GM23338 (cell line): ENCODE results near the gene RAB27B. TPM values are rescaled to one million over a fixed set of nuclear protein-coding genes. Genes with fewer than 3 reads are reported as not detected.

ENCODE experiments used
- ATAC-seq: fragments of 200-7000 bp; cut with Tn5 transposase; 3 replicates; pipeline ENCODE4 v1.9.1; 2020
- DNase-seq: peaks from one replicate; pipeline ENCODE4 v3.0.0-alpha.2; 2015; ENCODE audit warnings: low spot score
- H2AFZ ChIP-seq: fragments of 200-600 bp; sonication (generic); 2 replicates; pipeline ENCODE4 v1.8.0; 2016; ENCODE audit warnings: antibody characterized with exemption, mild to moderate bottlenecking, moderate library complexity
- H3F3A ChIP-seq: fragments of 200-600 bp; sonication (generic); replicated peaks from 2 replicates; pipeline ENCODE4 v1.8.0; 2017; ENCODE audit warnings: antibody characterized with exemption, mixed run types, low read depth
- H3K27ac ChIP-seq: fragments of 200-600 bp; sonication (generic); 2 replicates; pipeline ENCODE4 v1.6.1; 2016; ENCODE audit warnings: low read depth
- H3K27me3 ChIP-seq: fragments of 200-600 bp; sonication (generic); 2 replicates; pipeline ENCODE4 v1.8.0; 2016; ENCODE audit warnings: mild to moderate bottlenecking, mixed run types, moderate library complexity; ENCODE audit not compliant: insufficient read depth
- H3K36me3 ChIP-seq: fragments of 200-600 bp; sonication (generic); 2 replicates; pipeline ENCODE4 v1.8.0; 2016; ENCODE audit warnings: mild to moderate bottlenecking; ENCODE audit not compliant: insufficient read depth
- H3K4me1 ChIP-seq: fragments of 200-600 bp; sonication (generic); 2 replicates; pipeline ENCODE4 v1.8.0; 2016; ENCODE audit warnings: mild to moderate bottlenecking, moderate library complexity; ENCODE audit not compliant: insufficient read depth
- H3K4me2 ChIP-seq: fragments of 200-600 bp; sonication (generic); 2 replicates; pipeline ENCODE4 v1.7.1; 2017; ENCODE audit warnings: mixed run types
- H3K4me3 ChIP-seq: fragments of 200-600 bp; sonication (generic); 2 replicates; pipeline ENCODE4 v1.6.1; 2016; ENCODE audit warnings: mixed run types
- H3K79me2 ChIP-seq: fragments of 200-600 bp; sonication (generic); replicated peaks from 2 replicates; pipeline ENCODE4 v1.8.0; 2017; ENCODE audit warnings: mild to moderate bottlenecking; ENCODE audit not compliant: insufficient read depth
- H3K9me2 ChIP-seq: fragments of 200-600 bp; sonication (generic); 2 replicates; pipeline ENCODE4 v1.8.0; 2017; ENCODE audit not compliant: insufficient read depth
- H4K20me1 ChIP-seq: fragments of 200-600 bp; sonication (generic); replicated peaks from 2 replicates; pipeline ENCODE4 v1.8.0; 2017; ENCODE audit warnings: mild to moderate bottlenecking; ENCODE audit not compliant: insufficient read depth
- H3K27ac Mint-ChIP-seq: 2 replicates; pipeline ENCODE4 v1.8.0; 2020; ENCODE audit warnings: inconsistent platforms, mild to moderate bottlenecking, moderate library complexity, mixed read lengths
- H3K27me3 Mint-ChIP-seq: 3 replicates; pipeline ENCODE4 v1.8.0; 2022; ENCODE audit warnings: low read depth, mild to moderate bottlenecking, moderate library complexity, mixed read lengths, inconsistent platforms; ENCODE audit not compliant: insufficient read depth, poor library complexity
- H3K36me3 Mint-ChIP-seq: 3 replicates; pipeline ENCODE4 v1.8.0; 2021; ENCODE audit warnings: low read depth, mild to moderate bottlenecking, inconsistent platforms, moderate library complexity, mixed read lengths
- H3K4me1 Mint-ChIP-seq: 3 replicates; pipeline ENCODE4 v1.8.0; 2020; ENCODE audit warnings: mild to moderate bottlenecking, inconsistent platforms, mixed read lengths
- H3K4me3 Mint-ChIP-seq: 3 replicates; pipeline ENCODE4 v1.8.0; 2021; ENCODE audit warnings: moderate library complexity, mild to moderate bottlenecking, inconsistent platforms, mixed read lengths
- H3K9me3 Mint-ChIP-seq: 3 replicates; pipeline ENCODE4 v1.8.0; 2020; ENCODE audit warnings: moderate library complexity, mild to moderate bottlenecking, inconsistent platforms, mixed read lengths
- CREB1 ChIP-seq: fragments of 250-450 bp; sonication (Bioruptor Pico); IDR thresholded peaks from 2 replicates; pipeline ENCODE4 v1.5.0; 2020; ENCODE audit warnings: low read depth, mild to moderate bottlenecking, moderate library complexity
- EZH2 ChIP-seq: fragments of 200-600 bp; sonication (generic); IDR thresholded peaks from one replicate; pipeline ENCODE4 v1.8.0; 2017; ENCODE audit warnings: antibody characterized with exemption, mild to moderate bottlenecking, low read depth; ENCODE audit not compliant: unreplicated experiment
- EZH2phosphoT487 ChIP-seq: fragments of 200-600 bp; sonication (generic); IDR thresholded peaks from one replicate; pipeline ENCODE4 v1.8.1; 2018; ENCODE audit warnings: antibody characterized with exemption; ENCODE audit not compliant: unreplicated experiment
- JUNB ChIP-seq: IDR thresholded peaks from one replicate; pipeline ENCODE4 v1.6.1; 2016; ENCODE audit warnings: antibody characterized with exemption; ENCODE audit not compliant: unreplicated experiment
- NANOG ChIP-seq: IDR thresholded peaks from 2 replicates; pipeline ENCODE4 v1.6.1; 2016; ENCODE audit warnings: antibody characterized with exemption, borderline replicate concordance
- POLR2AphosphoS5 ChIP-seq: IDR thresholded peaks from 2 replicates; pipeline ENCODE4 v1.6.1; 2016; ENCODE audit warnings: antibody characterized with exemption, low read depth
- REST ChIP-seq: IDR thresholded peaks from one replicate; pipeline ENCODE4 v1.6.1; 2018; ENCODE audit warnings: antibody characterized with exemption; ENCODE audit not compliant: unreplicated experiment
- STAT1 ChIP-seq: IDR thresholded peaks from one replicate; pipeline ENCODE4 v1.6.1; 2016; ENCODE audit warnings: antibody characterized with exemption; ENCODE audit not compliant: unreplicated experiment
- ZNF331 ChIP-seq: fragments of 250-450 bp; sonication (Bioruptor Pico); IDR thresholded peaks from 2 replicates; pipeline ENCODE4 v1.5.0; 2020; ENCODE audit warnings: low read depth, mild to moderate bottlenecking, moderate library complexity
- polyA plus RNA-seq: library from polyadenylated mRNA; unstranded; fragments of >200 nt; fragmentation: Nextera tagmentation; extraction: Ambion mirVana; gene quantifications from 2 replicates; pipeline ENCODE4 v1.2.1, GENCODE V29; 2016
- total RNA-seq: library from RNA; depleted of rRNA; stranded (reverse); fragments of >200 nt; shearing (Covaris generic); gene quantifications from 2 replicates; pipeline ENCODE4 v1.2.3, GENCODE V29; 2014
- TF ChIP-seq, protein P1 (sequence below), 2 experiments: fragments of 200-600 bp in 1 of 2; sonication (generic) in 1 of 2; conservative IDR thresholded peaks; 2 replicates each; pipeline versions ENCODE4 v1.5.1 to v1.6.1; 2016 to 2017; ENCODE audit warnings: antibody characterized with exemption in 2 of 2, low read depth in 2 of 2, mild to moderate bottlenecking in 2 of 2, moderate library complexity in 1 of 2
- TF ChIP-seq, protein P2 (sequence below): IDR thresholded peaks from 2 replicates; pipeline ENCODE4 v1.6.1; 2016; ENCODE audit warnings: antibody characterized with exemption

RAB27B gene
- total and polyA plus RNA-seq, 2 experiments from 2014 or later: 0.13 to 0.56 TPM

GRCh38 chr18:54880395-54881105, 52.3 kb downstream of the RAB27B start:
- Histone ChIP-seq H3F3A (no peaks in the 10 kb centered on the region), H3K27me3 (no peaks in the 10 kb centered on the region), H3K79me2 (no peaks in the 10 kb centered on the region), H2AFZ (no peak overlapping the region), H3K36me3 (no peaks in the 10 kb centered on the region), H3K4me3 (no peak overlapping the region), H4K20me1 (no peaks in the 10 kb centered on the region), H3K27ac (no peak overlapping the region), H3K9me2 (peaks cover 7% of the 10 kb centered on the region; the same call in 1 of the 2 replicates), H3K4me1 (no peaks in the 10 kb centered on the region), H3K4me2 (no peak overlapping the region)
- Mint-ChIP-seq H3K9me3 (no peaks in the 10 kb centered on the region), H3K27me3 (peaks cover 3% of the 10 kb centered on the region), H3K4me3 (no peak overlapping the region), H3K27ac (no peak overlapping the region), H3K36me3 (no peaks in the 10 kb centered on the region), H3K4me1 (peaks cover 5% of the 10 kb centered on the region; the same call in 1 of the 3 replicates)
- no peak for TF ChIP-seq JUNB
- no peak for TF ChIP-seq ZNF331 (CRISPR knock-in tag)
- no peak for TF ChIP-seq EZH2phosphoT487
- TF ChIP-seq EZH2: no peak
- TF ChIP-seq STAT1: no peak
- TF ChIP-seq POLR2AphosphoS5: no peak
- TF ChIP-seq REST: no peak
- TF ChIP-seq, protein P1, sequence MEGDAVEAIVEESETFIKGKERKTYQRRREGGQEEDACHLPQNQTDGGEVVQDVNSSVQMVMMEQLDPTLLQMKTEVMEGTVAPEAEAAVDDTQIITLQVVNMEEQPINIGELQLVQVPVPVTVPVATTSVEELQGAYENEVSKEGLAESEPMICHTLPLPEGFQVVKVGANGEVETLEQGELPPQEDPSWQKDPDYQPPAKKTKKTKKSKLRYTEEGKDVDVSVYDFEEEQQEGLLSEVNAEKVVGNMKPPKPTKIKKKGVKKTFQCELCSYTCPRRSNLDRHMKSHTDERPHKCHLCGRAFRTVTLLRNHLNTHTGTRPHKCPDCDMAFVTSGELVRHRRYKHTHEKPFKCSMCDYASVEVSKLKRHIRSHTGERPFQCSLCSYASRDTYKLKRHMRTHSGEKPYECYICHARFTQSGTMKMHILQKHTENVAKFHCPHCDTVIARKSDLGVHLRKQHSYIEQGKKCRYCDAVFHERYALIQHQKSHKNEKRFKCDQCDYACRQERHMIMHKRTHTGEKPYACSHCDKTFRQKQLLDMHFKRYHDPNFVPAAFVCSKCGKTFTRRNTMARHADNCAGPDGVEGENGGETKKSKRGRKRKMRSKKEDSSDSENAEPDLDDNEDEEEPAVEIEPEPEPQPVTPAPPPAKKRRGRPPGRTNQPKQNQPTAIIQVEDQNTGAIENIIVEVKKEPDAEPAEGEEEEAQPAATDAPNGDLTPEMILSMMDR (conservative IDR thresholded peaks at IDR 0.05; ENCODE audit: low read depth in 2 of 2): no peak
- DNase-seq (peak; percentile 7), ATAC-seq (no peak)

DNA sequence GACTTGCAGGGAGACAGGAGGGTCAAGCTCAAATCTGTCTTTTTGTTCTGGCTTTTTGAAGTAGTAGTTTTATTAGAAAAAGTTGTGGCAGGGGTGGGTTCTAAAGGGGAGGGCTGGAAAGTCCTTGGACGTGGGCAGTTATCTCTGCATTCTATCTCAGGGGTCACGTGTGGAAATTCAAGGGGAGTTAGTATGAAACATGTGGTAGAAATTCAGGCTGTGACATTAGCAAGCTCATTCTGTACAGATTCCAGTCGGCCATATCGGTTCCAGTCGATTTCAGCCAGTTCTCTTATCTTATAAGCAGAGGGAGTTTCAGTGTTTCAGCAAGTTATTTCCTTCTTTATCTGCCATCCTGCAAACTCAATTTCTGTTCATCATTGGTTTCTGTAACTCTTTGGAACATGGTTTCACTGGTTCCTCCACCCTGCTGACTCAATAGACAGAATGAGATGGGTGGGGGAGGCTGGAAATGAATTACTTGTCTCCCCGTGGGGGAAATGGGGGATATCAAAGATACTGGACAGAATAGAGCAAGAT, 53.0 kb downstream of the RAB27B start:
- Histone ChIP-seq H3F3A (no peaks in the 10 kb centered on the region), H3K27ac (no peak overlapping the region), H3K27me3 (no peaks in the 10 kb centered on the region), H2AFZ (no peak overlapping the region), H3K4me3 (no peak overlapping the region), H3K9me2 (peaks cover 7% of the 10 kb centered on the region; the same call in 1 of the 2 replicates), H3K4me1 (no peaks in the 10 kb centered on the region), H3K36me3 (no peaks in the 10 kb centered on the region), H3K79me2 (no peaks in the 10 kb centered on the region), H4K20me1 (no peaks in the 10 kb centered on the region), H3K4me2 (no peak overlapping the region)
- Mint-ChIP-seq H3K9me3 (no peaks in the 10 kb centered on the region), H3K4me1 (peaks cover 5% of the 10 kb centered on the region; the same call in 1 of the 3 replicates), H3K27me3 (peaks cover 3% of the 10 kb centered on the region), H3K27ac (no peak overlapping the region), H3K4me3 (no peak overlapping the region), H3K36me3 (no peaks in the 10 kb centered on the region)
- no peak for ATAC-seq
- DNase-seq: no peak
- no peak for TF ChIP-seq EZH2phosphoT487
- no peak for TF ChIP-seq STAT1
- TF ChIP-seq ZNF331 (CRISPR knock-in tag): no peak
- TF ChIP-seq EZH2: no peak
- no peak for TF ChIP-seq POLR2AphosphoS5
- no peak for TF ChIP-seq CREB1 (CRISPR knock-in tag)
- TF ChIP-seq REST: no peak
- TF ChIP-seq, protein P2, sequence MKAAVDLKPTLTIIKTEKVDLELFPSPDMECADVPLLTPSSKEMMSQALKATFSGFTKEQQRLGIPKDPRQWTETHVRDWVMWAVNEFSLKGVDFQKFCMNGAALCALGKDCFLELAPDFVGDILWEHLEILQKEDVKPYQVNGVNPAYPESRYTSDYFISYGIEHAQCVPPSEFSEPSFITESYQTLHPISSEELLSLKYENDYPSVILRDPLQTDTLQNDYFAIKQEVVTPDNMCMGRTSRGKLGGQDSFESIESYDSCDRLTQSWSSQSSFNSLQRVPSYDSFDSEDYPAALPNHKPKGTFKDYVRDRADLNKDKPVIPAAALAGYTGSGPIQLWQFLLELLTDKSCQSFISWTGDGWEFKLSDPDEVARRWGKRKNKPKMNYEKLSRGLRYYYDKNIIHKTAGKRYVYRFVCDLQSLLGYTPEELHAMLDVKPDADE: no peak
- TF ChIP-seq NANOG: no peak
